GM12878 (cell line): Measurements from ENCODE around the gene TOR2A.

Source experiments
- CTCF ChIP-seq, 3 experiments: IDR thresholded peaks in 2 of 3; conservative IDR thresholded peaks in 1 of 3; 2 replicates each; pipeline ENCODE4 v1.5.1; 2011; ENCODE audit warnings: low read depth in 3 of 3, low read length in 3 of 3, mild to moderate bottlenecking in 3 of 3, control low read depth in 2 of 3, moderate library complexity in 2 of 3, inconsistent platforms in 1 of 3, mixed read lengths in 1 of 3; ENCODE audit not compliant: control insufficient read depth in 2 of 3, insufficient read depth in 1 of 3; ENCODE audit errors: extremely low read depth in 1 of 3
- MAX ChIP-seq: IDR thresholded peaks from 2 replicates; pipeline ENCODE4 v1.6.1; 2012; ENCODE audit warnings: low read depth, low read length, improper control_type of control experiment
- MYC ChIP-seq: IDR thresholded peaks from 2 replicates; pipeline ENCODE4 v1.6.1; 2011; ENCODE audit warnings: mild to moderate bottlenecking, low read length, moderate library complexity, inconsistent platforms; ENCODE audit not compliant: insufficient read depth, insufficient replicate concordance, insufficient read length, severe bottlenecking
- POLR2A ChIP-seq: IDR thresholded peaks from 2 replicates; pipeline ENCODE4 v1.6.1; 2011; ENCODE audit warnings: low read depth, mild to moderate bottlenecking, low read length
- REST ChIP-seq: IDR thresholded peaks from 2 replicates; pipeline ENCODE4 v1.6.1; 2012; ENCODE audit warnings: mild to moderate bottlenecking, low read depth, low read length
- SP1 ChIP-seq: IDR thresholded peaks from one replicate; pipeline ENCODE4 v1.6.1; 2011; ENCODE audit warnings: low read depth, low read length
- TARDBP ChIP-seq: IDR thresholded peaks from 2 replicates; pipeline ENCODE4 v1.6.1; 2016; ENCODE audit warnings: borderline replicate concordance
- TBL1XR1 ChIP-seq: IDR thresholded peaks from 2 replicates; pipeline ENCODE4 v1.6.1; 2012; ENCODE audit warnings: low read depth, low read length, improper control_type of control experiment
- ZNF24 ChIP-seq: fragments of 450-650 bp; IDR thresholded peaks from 2 replicates; pipeline ENCODE4 v1.6.1; 2017; ENCODE audit warnings: antibody characterized with exemption, mild to moderate bottlenecking

GRCh38 chr9:127739614-127740330, 4.7 kb upstream of the TOR2A start:
- TF ChIP-seq SP1 (no peak), POLR2A (no peak; the same call in 1 of the 2 replicates), CTCF (IDR thresholded peaks at IDR 0.05 in 2 of 3, conservative IDR thresholded peaks at IDR 0.05 in 1 of 3; ENCODE audit: control insufficient read depth in 2 of 3, extremely low read depth in 1 of 3, insufficient read depth in 1 of 3, low read depth in 3 of 3, low read length in 3 of 3) (no peak), MYC (no peak), TARDBP (no peak), REST (no peak), TBL1XR1 (no peak), MAX (no peak), ZNF24 (no peak)
